Activated gamma-delta T cell treated with Interleukin-2 at 50 U/mL for 16 hours (primary cell): ENCODE results near the gene VGLL1.

Experiments used
- DNase-seq: peaks from one replicate; pipeline ENCODE4 v3.0.0-alpha.2; 2020

The VGLL1 gene

GRCh38 chrX:136531951-136532350 lies at the start of gene VGLL1:
Gene VGLL1, plus strand, starts transcription at chrX:136532215. Its CDS starts 3,806 bp downstream, at chrX:136536021.
- DNase-seq, result no peak

GRCh38 chrX:136487647-136488046 lies 44.4 kb upstream of the VGLL1 start, which contains the start of gene BRS3:
Gene BRS3, plus strand, starts transcription at chrX:136487947. Its CDS starts 168 bp downstream, at chrX:136488115.
- no peak for DNase-seq

GRCh38 chrX:136488706-136489105 lies 43.3 kb upstream of the VGLL1 start:
- no peak for DNase-seq

GRCh38 chrX:136491832-136492231 lies 40.2 kb upstream of the VGLL1 start:
- no peak for DNase-seq

GRCh38 chrX:136493011-136493410 lies 39.0 kb upstream of the VGLL1 start:
- no peak for DNase-seq

- DNase-seq, result no peak
These were observed 37.0 kb upstream of the VGLL1 start for GRCh38 chrX:136495043-136495442.

- DNase-seq, result no peak
These were observed 35.7 kb upstream of the VGLL1 start for GRCh38 chrX:136496186-136496763.

GRCh38 chrX:136496764-136497555 lies 35.1 kb upstream of the VGLL1 start:
- DNase-seq, result peak; percentile 83

- no peak for DNase-seq
These were observed 34.4 kb upstream of the VGLL1 start, which contains the start of gene HTATSF1 for GRCh38 chrX:136497556-136498052. Gene HTATSF1, plus strand, starts transcription at chrX:136497592. Its CDS starts 93 bp downstream, at chrX:136497685.

GRCh38 chrX:136519069-136519468 lies 12.9 kb upstream of the VGLL1 start:
- no peak for DNase-seq

- no peak for DNase-seq
These were observed 8.2 kb upstream of the VGLL1 start for GRCh38 chrX:136523770-136524169.

GRCh38 chrX:136525738-136526606 lies 6.0 kb upstream of the VGLL1 start:
- DNase-seq, result no peak

GRCh38 chrX:136528645-136529315 lies 3.2 kb upstream of the VGLL1 start:
- no peak for DNase-seq

- DNase-seq, result no peak
These were observed 2.2 kb upstream of the VGLL1 start for GRCh38 chrX:136529795-136530194.

GRCh38 chrX:136534131-136534530 lies 2.1 kb downstream of the VGLL1 start:
- no peak for DNase-seq

GRCh38 chrX:136538811-136539210 lies 6.8 kb downstream of the VGLL1 start:
- DNase-seq, result no peak

- no peak for DNase-seq
These were observed 8.2 kb downstream of the VGLL1 start for GRCh38 chrX:136540226-136540625.

GRCh38 chrX:136541294-136541693 lies 9.3 kb downstream of the VGLL1 start:
- no peak for DNase-seq

GRCh38 chrX:136542281-136542680 lies 10.3 kb downstream of the VGLL1 start:
- no peak for DNase-seq

GRCh38 chrX:136546371-136546781 lies 14.4 kb downstream of the VGLL1 start:
- DNase-seq, result no peak

GRCh38 chrX:136549226-136549625 lies 17.2 kb downstream of the VGLL1 start:
- DNase-seq, result no peak

GRCh38 chrX:136551410-136551809 lies 19.4 kb downstream of the VGLL1 start:
- DNase-seq, result no peak

- DNase-seq, result no peak
These were observed 23.7 kb downstream of the VGLL1 start for GRCh38 chrX:136555694-136556093.
